Measurements from ENCODE around the gene MRPL1.

DNA sequence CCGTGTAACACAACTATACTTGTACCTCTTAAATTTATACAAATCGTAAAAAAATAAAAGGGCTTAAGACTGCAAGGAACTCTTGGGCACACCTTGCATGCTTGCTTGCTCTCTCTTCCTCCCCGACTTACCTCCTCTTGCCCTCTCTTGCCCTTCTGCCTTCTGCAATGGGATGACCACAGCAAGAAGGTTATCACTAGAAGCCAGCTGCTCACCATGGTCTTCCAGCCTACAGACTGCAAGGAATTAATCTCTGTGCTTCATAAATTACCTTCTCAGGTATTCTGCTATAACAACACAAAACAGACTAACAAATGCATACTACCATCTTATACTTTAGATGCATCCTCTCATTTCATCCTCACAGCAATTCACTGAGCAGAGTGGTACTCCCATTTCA, 92.1 kb downstream of the MRPL1 start:
- TF ChIP-seq, protein P1, sequence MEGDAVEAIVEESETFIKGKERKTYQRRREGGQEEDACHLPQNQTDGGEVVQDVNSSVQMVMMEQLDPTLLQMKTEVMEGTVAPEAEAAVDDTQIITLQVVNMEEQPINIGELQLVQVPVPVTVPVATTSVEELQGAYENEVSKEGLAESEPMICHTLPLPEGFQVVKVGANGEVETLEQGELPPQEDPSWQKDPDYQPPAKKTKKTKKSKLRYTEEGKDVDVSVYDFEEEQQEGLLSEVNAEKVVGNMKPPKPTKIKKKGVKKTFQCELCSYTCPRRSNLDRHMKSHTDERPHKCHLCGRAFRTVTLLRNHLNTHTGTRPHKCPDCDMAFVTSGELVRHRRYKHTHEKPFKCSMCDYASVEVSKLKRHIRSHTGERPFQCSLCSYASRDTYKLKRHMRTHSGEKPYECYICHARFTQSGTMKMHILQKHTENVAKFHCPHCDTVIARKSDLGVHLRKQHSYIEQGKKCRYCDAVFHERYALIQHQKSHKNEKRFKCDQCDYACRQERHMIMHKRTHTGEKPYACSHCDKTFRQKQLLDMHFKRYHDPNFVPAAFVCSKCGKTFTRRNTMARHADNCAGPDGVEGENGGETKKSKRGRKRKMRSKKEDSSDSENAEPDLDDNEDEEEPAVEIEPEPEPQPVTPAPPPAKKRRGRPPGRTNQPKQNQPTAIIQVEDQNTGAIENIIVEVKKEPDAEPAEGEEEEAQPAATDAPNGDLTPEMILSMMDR (conservative IDR thresholded peaks at IDR 0.05; ENCODE audit: low read length), result no peak
- no peak for TF ChIP-seq EZH2phosphoT487 (IDR thresholded peaks at IDR 0.05; ENCODE audit: borderline replicate concordance)
